HG03103 (cell line): Measurements from ENCODE around the gene TMEM63B.
A peak's percentile ranks its signal among the peaks of the same experiment; 100 is the strongest.
"Not testable (repeated sequence)": the region's sequence is repeated elsewhere in the genome, so short reads cannot be mapped to it uniquely, and the experiment has no call there.

Experiments
- ATAC-seq: cut with Tn5 transposase; IDR thresholded peaks from one replicate; pipeline ENCODE4 v1.9.1; 2021; ENCODE audit warnings: low read depth; ENCODE audit not compliant: unreplicated experiment

Gene TMEM63B

GRCh38 chr6:44139351-44139743 lies 12.0 kb downstream of the TMEM63B start:
- ATAC-seq = no peak

DNA sequence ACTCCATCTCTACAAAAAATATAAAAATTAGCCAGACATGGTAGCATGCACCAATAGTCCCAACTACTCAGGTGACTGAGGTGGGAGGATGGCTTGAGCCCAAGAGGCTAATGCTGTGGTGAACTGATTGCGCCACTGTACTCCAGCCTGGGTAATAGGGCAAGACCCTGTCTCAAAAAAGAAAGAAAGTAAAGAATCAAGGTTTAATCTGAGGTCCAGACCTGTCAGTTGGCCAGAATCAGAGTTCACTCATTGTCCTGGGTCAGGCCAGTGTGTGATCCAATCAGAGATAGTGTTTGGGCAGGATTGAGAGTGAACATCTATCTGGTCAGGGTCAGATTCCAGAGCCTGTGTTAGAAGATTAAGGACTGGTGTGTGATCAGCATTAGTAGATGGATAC lies 15.5 kb downstream of the TMEM63B start:
- no peak for ATAC-seq

DNA sequence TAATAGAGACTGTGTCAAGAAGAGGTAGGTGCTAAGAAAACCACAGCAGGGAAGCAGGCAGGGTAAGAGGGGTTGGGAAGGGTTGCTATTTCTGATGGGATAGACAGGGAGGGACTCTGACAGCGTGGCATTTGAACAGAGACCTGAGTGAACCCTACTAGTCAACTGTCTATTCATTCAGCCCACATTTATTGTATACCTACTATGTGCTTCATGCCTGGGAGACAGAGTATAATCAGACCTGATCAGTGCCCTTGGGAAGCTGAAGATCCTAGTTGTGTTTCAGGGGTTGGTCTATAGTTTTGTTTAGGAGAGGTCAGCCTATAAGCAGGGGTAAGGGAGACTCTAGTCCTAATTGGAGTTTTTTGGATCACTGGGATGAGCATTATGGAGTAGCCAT lies 16.4 kb downstream of the TMEM63B start:
- no peak for ATAC-seq

GRCh38 chr6:44144536-44144935 lies 17.2 kb downstream of the TMEM63B start:
- not testable (repeated sequence) for ATAC-seq

GRCh38 chr6:44145839-44146238 lies 18.5 kb downstream of the TMEM63B start:
- no peak for ATAC-seq

- ATAC-seq = no peak
Observed at GRCh38 chr6:44146685-44147084, 19.3 kb downstream of the TMEM63B start.

DNA sequence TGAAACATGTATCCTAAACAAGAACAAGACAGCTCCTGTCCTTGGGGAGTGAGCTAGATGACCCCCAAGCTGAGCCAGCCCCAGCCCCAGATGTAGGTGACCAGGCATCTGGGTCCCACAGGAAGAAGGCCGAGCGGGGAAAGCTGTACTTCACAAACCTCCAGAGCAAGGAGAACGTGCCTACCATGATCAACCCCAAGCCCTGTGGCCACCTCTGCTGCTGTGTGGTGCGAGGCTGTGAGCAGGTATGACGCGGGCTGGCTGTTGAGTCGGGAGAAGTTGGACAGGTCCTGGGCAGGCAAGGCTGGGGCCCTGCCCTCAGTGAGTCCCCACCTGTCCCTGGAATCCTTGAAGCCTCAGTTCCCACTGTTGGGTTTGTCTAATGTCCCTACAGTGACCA lies 19.9 kb downstream of the TMEM63B start:
- no peak for ATAC-seq

DNA sequence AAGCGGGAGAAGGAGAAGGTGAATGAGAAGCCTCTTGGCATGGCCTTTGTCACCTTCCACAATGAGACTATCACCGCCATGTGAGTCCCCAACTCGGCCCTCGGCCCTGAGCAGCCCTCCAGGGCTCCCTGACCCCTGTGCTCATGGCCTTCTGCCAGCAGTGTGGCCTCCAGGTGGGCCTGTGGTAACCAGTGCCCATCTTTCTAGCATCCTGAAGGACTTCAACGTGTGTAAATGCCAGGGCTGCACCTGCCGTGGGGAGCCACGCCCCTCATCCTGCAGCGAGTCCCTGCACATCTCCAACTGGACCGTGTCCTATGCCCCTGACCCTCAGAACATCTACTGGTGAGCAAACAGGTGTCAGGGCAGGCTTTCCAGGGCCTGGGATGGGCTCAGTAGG lies 21.0 kb downstream of the TMEM63B start:
- no peak for ATAC-seq

DNA sequence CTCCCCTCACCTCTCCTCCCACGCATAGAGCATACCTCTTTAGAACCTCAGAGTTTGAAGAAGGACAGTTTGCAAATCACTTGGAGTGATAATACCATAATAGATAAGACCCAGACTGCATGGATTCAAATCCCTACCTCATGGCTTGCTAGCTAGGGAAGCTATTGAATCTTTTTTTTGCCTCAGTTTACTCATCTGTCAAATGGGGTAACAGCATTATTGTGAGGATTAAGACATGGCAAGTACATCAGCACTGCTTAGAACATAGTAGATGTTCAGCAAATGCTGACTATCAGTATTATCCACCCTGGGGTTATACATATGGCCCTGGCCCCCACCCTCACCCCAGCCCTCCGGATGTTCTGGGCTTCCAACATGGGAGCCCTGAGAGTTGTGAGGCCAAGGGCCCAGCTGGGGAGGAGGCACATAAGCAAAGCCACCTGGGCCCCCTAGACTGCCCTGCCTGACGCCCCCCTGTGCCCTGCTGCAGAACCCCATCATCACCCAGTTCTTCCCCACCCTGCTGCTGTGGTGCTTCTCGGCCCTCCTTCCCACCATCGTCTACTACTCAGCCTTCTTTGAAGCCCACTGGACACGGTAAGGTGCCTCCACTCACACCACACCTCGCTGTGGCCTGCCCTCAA lies 22.1 kb downstream of the TMEM63B start:
- ATAC-seq = no peak

GRCh38 chr6:44150317-44150917 lies 23.1 kb downstream of the TMEM63B start:
- no peak for ATAC-seq

DNA sequence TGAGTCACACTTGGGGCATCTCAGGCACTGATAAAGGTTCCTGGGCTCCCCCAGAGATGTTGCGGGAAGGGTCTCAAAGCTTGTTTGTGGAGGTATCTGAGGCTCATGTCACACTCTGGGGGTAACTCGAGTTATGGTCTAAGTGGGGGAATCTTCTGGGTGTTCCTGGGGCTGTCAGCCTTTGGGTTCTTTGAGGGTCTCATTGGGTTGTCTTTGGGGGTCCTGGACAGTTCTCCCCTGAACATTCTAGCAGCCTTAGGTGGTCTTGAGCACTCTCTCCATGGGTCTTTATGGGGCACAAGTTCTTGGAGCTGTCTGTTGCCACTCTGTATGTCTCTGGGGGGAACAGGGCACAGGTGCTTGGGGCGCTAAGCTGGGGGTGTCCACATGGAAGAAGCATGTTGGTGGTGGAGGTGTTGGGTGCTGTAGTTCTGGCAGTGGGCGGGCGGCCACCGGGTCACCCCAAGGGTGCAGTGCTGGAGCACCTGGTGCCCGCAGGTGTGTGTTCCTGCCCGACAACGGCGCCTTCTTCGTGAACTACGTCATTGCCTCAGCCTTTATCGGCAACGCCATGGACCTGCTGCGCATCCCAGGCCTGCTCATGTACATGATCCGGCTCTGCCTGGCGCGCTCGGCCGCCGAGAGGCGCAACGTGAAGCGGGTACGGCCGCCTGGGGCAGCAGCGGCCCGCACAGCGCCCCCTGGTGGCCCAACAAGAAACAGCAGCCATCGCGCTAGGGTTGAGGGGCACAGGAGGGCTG lies 24.2 kb downstream of the TMEM63B start:
- peak; percentile 65 for ATAC-seq

- ATAC-seq = no peak
Observed at GRCh38 chr6:44152109-44152461, 24.7 kb downstream of the TMEM63B start.

GRCh38 chr6:44152533-44152932 lies 25.2 kb downstream of the TMEM63B start:
- ATAC-seq = no peak

DNA sequence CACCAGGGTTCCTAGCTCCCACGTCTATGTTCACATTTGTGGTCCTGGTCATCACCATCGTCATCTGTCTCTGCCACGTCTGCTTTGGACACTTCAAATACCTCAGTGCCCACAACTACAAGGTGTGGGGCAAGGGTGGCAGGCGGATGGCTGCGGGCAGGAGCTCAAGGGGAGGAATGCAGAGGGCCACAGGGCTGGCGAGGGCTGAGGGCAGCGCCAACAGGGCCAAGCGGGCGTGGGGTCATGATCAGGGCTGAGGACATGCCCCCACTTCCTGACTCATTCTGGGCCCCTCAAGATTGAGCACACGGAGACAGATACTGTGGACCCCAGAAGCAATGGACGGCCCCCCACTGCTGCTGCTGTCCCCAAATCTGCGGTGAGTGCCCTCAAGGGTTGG lies 26.7 kb downstream of the TMEM63B start:
- no peak for ATAC-seq

GRCh38 chr6:44156494-44157151 lies 29.3 kb downstream of the TMEM63B start:
- no peak for ATAC-seq

DNA sequence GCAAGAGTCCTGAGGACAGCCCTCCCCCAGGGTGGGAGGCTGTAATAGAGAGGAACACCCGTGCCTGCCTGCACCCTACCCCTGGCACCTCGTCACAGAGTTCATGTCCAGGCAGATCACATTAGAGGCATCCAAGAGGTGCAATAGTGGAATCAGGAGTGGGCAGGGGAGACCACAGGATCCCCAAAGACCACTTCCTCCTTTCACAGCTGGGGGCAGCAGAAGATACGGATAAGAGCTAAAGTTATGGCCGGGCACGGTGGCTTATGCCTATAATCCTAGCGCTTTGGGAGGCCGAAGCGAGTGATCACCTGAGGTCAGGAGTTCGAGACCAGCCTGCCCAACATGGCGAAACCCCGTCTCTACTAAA lies 29.8 kb downstream of the TMEM63B start:
- ATAC-seq = no peak

DNA sequence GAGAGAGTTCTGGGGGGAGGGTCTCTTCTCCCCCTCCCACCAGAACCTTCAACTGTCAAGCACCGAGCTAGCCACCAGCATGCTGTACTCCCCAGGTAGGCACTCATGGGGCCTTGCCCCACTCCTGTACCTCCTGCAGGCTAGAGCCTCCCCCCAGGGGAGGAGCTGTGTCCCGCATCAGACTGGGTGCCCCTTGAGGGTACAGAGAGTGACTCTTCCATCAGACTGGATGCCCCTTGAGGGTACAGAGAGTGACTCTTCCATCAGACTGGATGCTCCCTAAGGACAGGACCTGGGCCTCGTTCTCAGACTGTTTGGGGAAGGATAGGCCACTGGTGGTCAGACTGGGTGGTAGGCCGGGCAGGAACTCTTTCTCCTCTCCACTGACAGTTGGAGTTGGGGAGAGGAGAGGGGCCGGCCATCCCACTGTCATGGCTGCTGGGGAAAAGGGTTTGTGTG lies 31.4 kb downstream of the TMEM63B start, which contains the start of gene CAPN11:
Gene CAPN11 (plus strand): TSS at position 51 of the 459 bp plus-strand sequence. CDS start 29 bp downstream, at position 80.
- no peak for ATAC-seq

DNA sequence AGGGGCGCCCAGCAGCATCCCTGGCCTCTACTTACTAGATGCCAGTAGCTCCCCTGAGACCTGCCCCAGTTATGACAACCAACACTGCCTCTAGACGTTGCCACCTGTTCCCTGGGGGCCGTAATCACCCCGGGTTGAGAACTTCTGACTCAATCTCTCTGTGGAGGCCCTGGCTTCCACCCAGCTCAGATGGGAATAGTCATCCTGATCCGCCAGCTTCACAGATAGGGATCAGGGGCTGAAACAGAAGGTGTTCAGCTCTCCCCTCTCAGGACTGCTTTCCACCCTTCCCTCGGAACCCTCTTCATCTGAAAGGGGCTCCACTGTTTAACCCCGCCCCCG lies 34.6 kb downstream of the TMEM63B start:
- no peak for ATAC-seq

DNA sequence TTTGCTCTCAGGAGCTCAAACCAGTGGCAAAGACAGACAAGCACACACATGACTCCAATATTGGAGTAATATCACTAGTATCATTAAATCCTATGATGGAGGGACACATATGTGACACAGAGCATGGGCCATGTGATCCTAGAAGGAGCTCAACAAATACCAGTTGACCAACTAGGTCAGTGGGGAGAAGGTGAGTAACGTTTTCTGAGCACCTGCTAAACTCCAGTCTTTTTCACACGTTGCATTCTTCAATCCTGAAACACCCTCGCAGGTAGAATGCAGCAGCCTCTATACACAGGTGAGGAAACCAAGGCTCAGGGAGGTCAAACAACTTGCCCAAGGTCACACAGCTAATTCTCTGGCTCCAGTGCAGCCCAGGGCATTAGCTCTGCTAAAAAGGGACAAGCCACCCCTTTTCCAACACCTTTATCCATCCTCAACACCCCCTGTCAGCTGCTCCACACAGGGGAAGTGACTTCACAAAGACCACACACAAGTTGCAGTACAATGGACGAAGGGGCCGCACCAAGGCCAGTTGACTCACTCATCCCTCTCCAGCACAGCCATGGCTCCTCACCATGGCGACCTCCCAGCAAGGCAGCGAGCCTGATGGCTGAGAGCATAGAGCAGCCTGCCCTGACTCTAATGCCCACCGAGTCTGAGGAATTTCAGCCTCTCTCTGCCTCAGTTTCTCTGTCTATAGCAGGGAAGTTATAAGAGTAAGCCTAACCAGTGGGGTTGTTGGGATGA lies 35.7 kb downstream of the TMEM63B start:
- ATAC-seq = no peak

DNA sequence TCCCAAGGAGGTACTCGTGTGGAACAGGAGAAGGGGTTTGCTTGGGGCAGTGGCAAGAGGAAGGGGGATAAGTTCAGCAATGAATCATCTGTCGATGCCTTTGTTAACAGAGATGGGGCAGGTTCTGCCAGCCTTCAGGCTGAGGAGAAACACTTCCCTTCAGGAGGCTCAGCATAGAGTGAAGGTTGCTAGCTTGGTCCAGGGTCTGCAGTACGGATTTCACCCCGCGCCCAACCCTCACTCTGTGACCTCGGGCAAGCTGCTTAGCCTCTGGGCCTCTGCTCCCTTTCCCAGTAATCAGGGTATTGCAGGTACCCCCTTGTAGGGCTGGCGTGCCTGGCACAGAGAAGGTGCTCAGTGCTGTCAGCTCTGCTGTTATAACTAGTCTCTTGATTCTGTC lies 38.8 kb downstream of the TMEM63B start:
- ATAC-seq = no peak
